Stimulated activated CD8-positive, alpha-beta memory T cell treated with anti-CD3 and anti-CD28 coated beads, Interleukin-12 subunit alpha, Interleukin-12 subunit beta, amount 100 ng/mL, for 4 hours (primary cell): ENCODE results near the gene CORO2A.
A peak's percentile ranks its signal among the peaks of the same experiment; 100 is the strongest.

ENCODE experiments used
- DNase-seq: peaks from one replicate; pipeline ENCODE4 v3.0.0-alpha.2; 2020; ENCODE audit warnings: low read depth

CORO2A gene

GRCh38 chr9:98219364-98219716, 26.9 kb upstream of the CORO2A start:
- DNase-seq: no peak

GRCh38 chr9:98218562-98219363, 26.3 kb upstream of the CORO2A start:
- no peak for DNase-seq

- no peak for DNase-seq
Observed at GRCh38 chr9:98217255-98217654, 24.8 kb upstream of the CORO2A start.

- DNase-seq: no peak
Observed at GRCh38 chr9:98216391-98216790, 24.0 kb upstream of the CORO2A start.

GRCh38 chr9:98215821-98216220, 23.4 kb upstream of the CORO2A start:
- DNase-seq: no peak

- no peak for DNase-seq
Observed at GRCh38 chr9:98215271-98215670, 22.8 kb upstream of the CORO2A start.

GRCh38 chr9:98214811-98215210, 22.4 kb upstream of the CORO2A start:
- DNase-seq: no peak

GRCh38 chr9:98211260-98211659, 18.8 kb upstream of the CORO2A start:
- DNase-seq: no peak

GRCh38 chr9:98210435-98210834, 18.0 kb upstream of the CORO2A start:
- DNase-seq: no peak

GRCh38 chr9:98209530-98209929, 17.1 kb upstream of the CORO2A start:
- no peak for DNase-seq

GRCh38 chr9:98208635-98209034, 16.2 kb upstream of the CORO2A start:
- no peak for DNase-seq

GRCh38 chr9:98207606-98208005, 15.2 kb upstream of the CORO2A start:
- no peak for DNase-seq

- DNase-seq: no peak
Observed at GRCh38 chr9:98206754-98207153, 14.3 kb upstream of the CORO2A start.

GRCh38 chr9:98204692-98205091, 12.3 kb upstream of the CORO2A start:
- no peak for DNase-seq

GRCh38 chr9:98203153-98203552, 10.7 kb upstream of the CORO2A start:
- DNase-seq: no peak

- DNase-seq: no peak
Observed at GRCh38 chr9:98202252-98202651, 9.8 kb upstream of the CORO2A start.

- DNase-seq: no peak
Observed at GRCh38 chr9:98201749-98202148, 9.3 kb upstream of the CORO2A start.

- DNase-seq: no peak
Observed at GRCh38 chr9:98201102-98201501, 8.7 kb upstream of the CORO2A start.

GRCh38 chr9:98199388-98200033, 7.1 kb upstream of the CORO2A start:
- no peak for DNase-seq

- DNase-seq: no peak
Observed at GRCh38 chr9:98195671-98196070, 3.2 kb upstream of the CORO2A start.

- DNase-seq: no peak
Observed at GRCh38 chr9:98193336-98193944, 1.0 kb upstream of the CORO2A start.

- DNase-seq: peak; percentile 9
Observed at GRCh38 chr9:98191671-98192502, 550 bp downstream of the CORO2A start.
